ENCODE data around the gene CIITA. TPM values are rescaled to one million over a fixed set of nuclear protein-coding genes. Genes with fewer than 3 reads are reported as not detected.

CIITA gene
- polyA plus RNA-seq, 1 donor (not counting 4 experiments of a cell fraction or from before 2014, with no cell fraction given): 0.05 TPM

GRCh38 chr16:10889855-10890254 lies 12.9 kb downstream of the CIITA start:
- Histone ChIP-seq H3K4me2 (ENCODE audit: control insufficient read depth, extremely low read depth, insufficient read depth, low read depth, low read length) (no peak overlapping the region), H3K9me3 (ENCODE audit: control insufficient read depth, low read depth, low read length) (no peaks in the 10 kb centered on the region)
- TF ChIP-seq CTCF (optimal IDR thresholded peaks at IDR 0.05 in 1 of 3, IDR thresholded peaks at IDR 0.05 in 1 of 3, conservative IDR thresholded peaks at IDR 0.05 in 1 of 3; ENCODE audit: extremely low read depth in 1 of 3, insufficient read depth in 2 of 3, low read length in 3 of 3) (no peak), EZH2 (IDR thresholded peaks at IDR 0.05; ENCODE audit: low read length) (no peak)

GRCh38 chr16:10892782-10893318 lies 15.8 kb downstream of the CIITA start:
- FAIRE-seq: no peak
- Histone ChIP-seq H3K27ac (ENCODE audit: control insufficient read depth, insufficient read depth, low read length) (no peak overlapping the region), H3K4me1 (ENCODE audit: control insufficient read depth, extremely low read depth, insufficient read depth, low read length) (no peaks in the 10 kb centered on the region), H3K4me2 (ENCODE audit: control insufficient read depth, extremely low read depth, insufficient read depth, low read depth, low read length) (no peak overlapping the region), H3K9ac (ENCODE audit: control insufficient read depth, extremely low read depth, insufficient read depth, low read length) (no peak overlapping the region), H3K79me2 (ENCODE audit: control insufficient read depth, insufficient read depth, low read length) (no peaks in the 10 kb centered on the region), H4K20me1 (ENCODE audit: control insufficient read depth, extremely low read depth, insufficient read depth, low read length) (no peaks in the 10 kb centered on the region), H3K9me1 (ENCODE audit: control insufficient read depth, extremely low read depth, insufficient read depth, low read length) (no peaks in the 10 kb centered on the region), H3K4me3 (ENCODE audit: control insufficient read depth in 2 of 3, extremely low read depth in 1 of 3, insufficient read depth in 2 of 3, low read depth in 1 of 3, low read length in 3 of 3) (no peak overlapping the region), H3K36me3 (ENCODE audit: control insufficient read depth in 2 of 2, extremely low read depth in 1 of 2, insufficient read depth in 2 of 2, low read length in 2 of 2) (no peaks in the 10 kb centered on the region), H3K27me3 (ENCODE audit: control insufficient read depth, extremely low read depth, insufficient read depth, low read length) (no peaks in the 10 kb centered on the region), H2AFZ (ENCODE audit: control insufficient read depth, low read length) (no peak overlapping the region), H3K9me3 (ENCODE audit: control insufficient read depth, low read depth, low read length) (no peaks in the 10 kb centered on the region)
- TF ChIP-seq CTCF (optimal IDR thresholded peaks at IDR 0.05 in 1 of 3, IDR thresholded peaks at IDR 0.05 in 1 of 3, conservative IDR thresholded peaks at IDR 0.05 in 1 of 3; ENCODE audit: extremely low read depth in 1 of 3, insufficient read depth in 2 of 3, low read length in 3 of 3): no peak
- no peak for TF ChIP-seq EZH2 (IDR thresholded peaks at IDR 0.05; ENCODE audit: low read length)
- dilution Hi-C loops (cut with MboI; ENCODE audit: extremely low pct_ligation_motif_present, low sequenced_read_pairs): no loop called here
- DNase-seq (ENCODE audit: low read depth, low spot score): no peak

More at GRCh38 chr16:10889855-10890254, 12.9 kb downstream of the CIITA start:
- H3K27ac ChIP-seq (ENCODE audit: control insufficient read depth, insufficient read depth, low read length): no peak overlapping the region
- H3K36me3 ChIP-seq (ENCODE audit: control insufficient read depth in 2 of 2, extremely low read depth in 1 of 2, insufficient read depth in 2 of 2, low read length in 2 of 2): no peaks in the 10 kb centered on the region
- no peaks in the 10 kb centered on the region for H4K20me1 ChIP-seq (ENCODE audit: control insufficient read depth, extremely low read depth, insufficient read depth, low read length)
- H3K27me3 ChIP-seq (ENCODE audit: control insufficient read depth, extremely low read depth, insufficient read depth, low read length): no peaks in the 10 kb centered on the region
- H3K9me1 ChIP-seq (ENCODE audit: control insufficient read depth, extremely low read depth, insufficient read depth, low read length): no peaks in the 10 kb centered on the region
- no peak overlapping the region for H2AFZ ChIP-seq (ENCODE audit: control insufficient read depth, low read length)
- dilution Hi-C loops (cut with MboI; ENCODE audit: extremely low pct_ligation_motif_present, low sequenced_read_pairs): no loop called here
- H3K4me3 ChIP-seq (ENCODE audit: control insufficient read depth in 2 of 3, extremely low read depth in 1 of 3, insufficient read depth in 2 of 3, low read depth in 1 of 3, low read length in 3 of 3): no peak overlapping the region
- FAIRE-seq: no peak
- DNase-seq (ENCODE audit: low read depth, low spot score): no peak
- H3K79me2 ChIP-seq (ENCODE audit: control insufficient read depth, insufficient read depth, low read length): no peaks in the 10 kb centered on the region
- no peak overlapping the region for H3K9ac ChIP-seq (ENCODE audit: control insufficient read depth, extremely low read depth, insufficient read depth, low read length)
- peaks cover 3% of the 10 kb centered on the region for H3K4me1 ChIP-seq (ENCODE audit: control insufficient read depth, extremely low read depth, insufficient read depth, low read length)

All from keratinocyte (primary cell).